ENCODE results near the gene FRK.
"Not testable (repeated sequence)": the region's sequence is repeated elsewhere in the genome, so short reads cannot be mapped to it uniquely, and the experiment has no call there.

The FRK gene, protein sequence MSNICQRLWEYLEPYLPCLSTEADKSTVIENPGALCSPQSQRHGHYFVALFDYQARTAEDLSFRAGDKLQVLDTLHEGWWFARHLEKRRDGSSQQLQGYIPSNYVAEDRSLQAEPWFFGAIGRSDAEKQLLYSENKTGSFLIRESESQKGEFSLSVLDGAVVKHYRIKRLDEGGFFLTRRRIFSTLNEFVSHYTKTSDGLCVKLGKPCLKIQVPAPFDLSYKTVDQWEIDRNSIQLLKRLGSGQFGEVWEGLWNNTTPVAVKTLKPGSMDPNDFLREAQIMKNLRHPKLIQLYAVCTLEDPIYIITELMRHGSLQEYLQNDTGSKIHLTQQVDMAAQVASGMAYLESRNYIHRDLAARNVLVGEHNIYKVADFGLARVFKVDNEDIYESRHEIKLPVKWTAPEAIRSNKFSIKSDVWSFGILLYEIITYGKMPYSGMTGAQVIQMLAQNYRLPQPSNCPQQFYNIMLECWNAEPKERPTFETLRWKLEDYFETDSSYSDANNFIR

DNA sequence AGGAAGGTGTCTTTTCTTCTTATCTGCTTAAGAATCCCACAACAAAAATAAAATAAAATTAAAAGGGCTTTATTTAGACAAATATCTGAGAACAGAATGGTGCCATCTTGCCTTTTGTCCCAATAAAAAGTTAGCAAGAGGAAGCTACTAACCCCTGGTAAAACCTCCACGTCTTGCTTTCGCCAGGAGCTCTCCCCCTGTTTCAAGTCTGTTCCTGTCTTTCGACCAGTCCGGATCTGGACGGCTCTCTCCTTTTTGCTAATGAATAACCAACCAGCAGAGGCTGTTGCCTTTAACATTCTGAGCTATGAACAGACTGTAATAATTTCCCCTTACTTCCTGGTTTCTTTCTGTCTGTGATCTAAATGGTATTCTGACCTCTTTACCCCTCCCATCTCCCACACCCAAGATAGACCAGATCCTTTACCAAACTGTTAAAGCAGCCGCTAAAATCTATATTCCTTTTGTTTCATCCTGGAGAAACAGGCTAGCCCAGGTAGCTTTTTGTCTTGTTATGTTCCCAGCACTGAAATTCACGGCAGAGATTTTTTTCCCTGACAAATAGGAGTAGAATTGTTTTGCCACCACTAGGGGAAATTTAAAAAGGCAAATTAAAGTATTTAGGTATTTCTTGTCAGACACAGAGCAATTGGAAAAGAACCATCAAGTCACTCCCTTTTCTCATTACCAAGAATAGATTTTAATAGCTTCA is at the start of gene FRK:
FRK (minus strand) TSS at position 320 of the 712 bp plus-strand sequence. CDS start 580 bp downstream, outside the sequence.
- DNase-seq, result no peak

DNA sequence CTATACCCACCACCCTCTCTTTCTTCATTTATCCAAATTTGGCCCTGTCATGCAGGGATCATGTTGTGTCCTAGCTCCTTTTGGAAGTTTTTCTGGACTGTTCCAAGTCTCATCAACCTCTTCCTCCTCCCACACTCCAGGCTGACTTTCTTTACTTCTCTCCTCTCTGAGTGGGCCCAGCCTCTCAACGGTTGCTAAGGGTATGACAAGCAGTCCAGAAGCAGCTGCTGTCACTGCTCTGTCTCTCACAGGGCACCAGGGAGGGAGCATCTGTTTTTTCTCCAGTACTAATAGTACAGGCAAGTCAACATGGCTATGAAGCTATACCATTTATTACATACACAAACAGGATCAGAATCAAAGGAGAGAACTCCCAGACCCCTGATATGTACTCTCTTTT is 48.1 kb upstream of the FRK start:
- DNase-seq, result no peak

DNA sequence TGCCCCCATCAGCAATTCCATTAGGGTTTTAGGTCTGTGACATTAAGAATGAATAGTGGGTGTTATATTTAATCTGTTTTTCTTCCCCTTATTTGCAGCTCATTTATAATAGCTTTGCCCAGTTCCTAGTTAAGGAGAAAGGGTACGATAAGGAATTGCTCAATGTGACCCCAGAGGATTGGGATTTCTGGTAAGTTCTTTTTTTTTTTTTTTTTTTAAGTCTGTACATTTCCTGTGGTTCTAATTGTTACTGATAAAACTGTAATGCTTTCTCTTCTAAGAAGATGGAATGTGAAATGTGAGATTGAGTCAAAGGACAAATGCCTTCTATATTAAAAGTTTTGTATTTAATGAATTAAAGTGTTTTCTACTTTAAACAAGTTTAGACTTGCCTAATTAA is 45.5 kb upstream of the FRK start:
- no peak for DNase-seq

DNA sequence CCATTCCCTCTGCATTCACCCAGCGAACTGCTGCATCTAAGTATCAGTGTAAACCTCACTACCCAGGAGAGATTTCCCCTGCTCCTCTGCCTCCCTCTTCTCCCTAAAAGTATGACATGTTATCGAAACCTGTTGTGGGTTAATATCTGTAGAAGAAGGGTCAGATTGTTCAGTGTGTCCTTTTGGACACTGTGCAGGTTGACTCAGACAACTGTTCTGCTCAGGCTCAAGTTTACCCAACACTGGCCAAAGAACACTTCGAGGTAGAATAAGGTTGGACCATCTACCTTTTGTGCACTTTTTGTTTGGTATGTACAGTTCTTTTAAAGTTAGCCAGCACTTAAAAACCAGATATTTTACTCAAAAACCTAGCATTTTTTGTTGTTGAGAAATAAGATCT is 44.6 kb upstream of the FRK start:
- DNase-seq, result no peak

DNA sequence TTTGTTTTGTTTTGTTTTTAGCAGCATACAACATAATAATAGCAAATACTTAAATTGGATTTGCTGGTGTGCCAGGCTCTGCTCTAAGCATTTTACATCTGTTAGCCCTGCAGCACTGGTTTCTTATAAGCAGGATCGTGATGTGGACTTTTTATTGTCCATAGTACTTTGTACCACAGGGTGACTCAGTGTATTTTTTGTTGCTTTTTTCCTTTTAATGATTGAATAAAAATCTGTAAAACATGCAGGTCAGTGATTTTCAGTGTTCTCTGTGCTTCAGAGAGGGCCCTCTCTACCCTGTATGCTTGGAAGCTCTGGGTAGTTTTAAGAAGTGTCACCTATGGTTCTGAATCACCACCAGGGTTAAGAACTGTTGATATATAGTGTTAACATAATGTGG is 43.9 kb upstream of the FRK start:
- DNase-seq, result no peak

DNA sequence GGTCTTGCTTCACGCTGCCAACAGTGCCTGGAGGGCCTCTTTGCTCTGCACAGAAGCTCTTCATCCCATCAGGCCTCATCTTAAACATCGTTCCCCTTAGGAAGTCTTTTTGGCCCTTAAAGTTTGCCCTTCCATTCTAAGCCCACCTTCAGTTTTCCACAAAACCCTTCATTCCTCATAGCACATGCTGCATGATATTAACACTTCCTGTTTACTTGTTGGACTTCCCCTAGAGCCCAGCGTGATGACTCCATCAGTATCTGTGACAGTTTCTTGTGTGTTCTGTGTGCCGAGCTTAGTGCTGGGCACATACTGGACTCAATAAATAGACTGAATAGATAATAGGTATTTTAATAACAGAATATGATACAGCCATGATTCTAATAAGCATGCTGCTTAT is 42.2 kb upstream of the FRK start:
- no peak for DNase-seq

DNA sequence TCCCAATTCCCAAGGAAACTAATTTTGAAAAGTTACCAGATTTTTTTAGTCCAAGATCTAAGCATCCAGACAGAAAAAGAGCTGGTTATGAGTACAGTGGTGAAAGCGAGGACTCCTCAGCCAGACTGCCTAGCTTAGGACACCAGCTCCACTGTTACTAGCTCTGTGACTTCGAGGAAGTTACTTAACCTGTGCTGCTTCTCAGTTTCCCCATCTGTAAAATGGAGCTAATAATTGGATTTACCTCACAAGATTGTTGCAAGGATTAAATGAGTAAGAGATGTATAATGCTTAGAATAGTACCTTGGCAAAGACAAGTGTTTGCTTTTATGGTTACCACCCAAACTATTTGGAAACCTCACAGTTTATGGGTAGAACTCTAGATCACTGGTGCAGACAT is 41.1 kb upstream of the FRK start:
- DNase-seq, result no peak

DNA sequence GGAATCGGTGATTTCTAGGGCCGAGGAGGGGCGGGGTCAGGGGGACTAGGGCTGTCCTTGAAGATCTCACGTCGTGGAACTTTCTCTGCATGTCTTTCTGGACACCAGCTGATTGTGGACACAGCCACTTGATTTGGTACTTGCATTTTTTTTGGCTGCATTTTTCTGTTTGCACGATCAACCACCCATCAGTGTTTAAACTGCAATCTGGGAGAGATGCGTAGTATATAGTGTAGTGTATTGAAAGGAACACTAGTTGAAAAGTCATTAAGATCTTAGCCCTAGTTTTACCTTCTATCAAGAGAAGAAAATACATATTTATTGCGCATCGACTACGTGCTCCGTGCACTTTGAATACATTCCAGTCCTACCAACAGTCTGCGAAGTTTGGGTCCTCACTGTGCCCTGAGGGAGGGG is 40.6 kb upstream of the FRK start:
- DNase-seq, result peak; percentile 82

DNA sequence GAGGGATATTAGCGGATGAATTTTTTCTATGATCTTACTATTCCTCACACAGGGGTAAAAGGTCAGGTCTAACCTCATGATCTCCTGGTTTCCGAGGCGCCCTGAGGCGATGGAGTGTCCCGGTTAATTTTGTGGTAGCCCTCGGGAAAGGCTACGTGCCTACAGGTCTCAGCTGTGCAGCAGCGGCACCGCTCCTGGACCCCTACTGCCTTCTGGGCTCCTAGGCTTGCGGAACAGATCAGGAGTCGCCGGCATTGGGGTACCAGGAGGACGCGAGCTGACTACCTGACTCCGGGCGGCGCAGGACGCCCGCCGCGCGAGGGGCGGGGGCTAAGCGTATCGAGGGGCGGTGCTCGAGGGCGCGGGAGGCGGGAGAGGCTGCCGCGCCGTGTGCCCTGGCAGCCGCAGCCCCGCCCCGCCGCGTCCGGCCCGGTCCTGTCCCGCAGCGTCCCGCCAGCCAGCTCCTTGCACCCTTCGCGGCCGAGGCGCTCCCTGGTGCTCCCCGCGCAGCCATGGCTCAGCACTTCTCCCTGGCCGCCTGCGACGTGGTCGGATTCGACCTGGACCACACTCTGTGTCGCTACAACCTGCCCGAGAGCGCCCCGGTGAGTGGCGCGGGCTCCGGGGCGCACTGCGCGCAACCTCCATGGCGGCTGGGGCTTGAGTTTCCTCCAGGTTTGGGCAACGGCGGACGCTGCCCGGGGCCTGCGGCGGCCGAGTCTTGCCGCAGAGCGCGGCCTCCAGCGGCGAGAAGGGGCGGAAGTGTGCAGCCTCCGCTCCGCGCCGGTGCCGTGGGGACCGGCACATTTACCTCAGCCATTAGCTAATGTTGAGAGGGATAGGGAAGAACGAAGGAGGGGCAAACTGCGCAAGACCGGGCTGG is 40.0 kb upstream of the FRK start, which contains the start of gene NT5DC1:
NT5DC1 (plus strand) TSS at position 435 of the 883 bp plus-strand sequence; CDS start at position 513, 78 bp downstream.
- peak; percentile 90 for DNase-seq

DNA sequence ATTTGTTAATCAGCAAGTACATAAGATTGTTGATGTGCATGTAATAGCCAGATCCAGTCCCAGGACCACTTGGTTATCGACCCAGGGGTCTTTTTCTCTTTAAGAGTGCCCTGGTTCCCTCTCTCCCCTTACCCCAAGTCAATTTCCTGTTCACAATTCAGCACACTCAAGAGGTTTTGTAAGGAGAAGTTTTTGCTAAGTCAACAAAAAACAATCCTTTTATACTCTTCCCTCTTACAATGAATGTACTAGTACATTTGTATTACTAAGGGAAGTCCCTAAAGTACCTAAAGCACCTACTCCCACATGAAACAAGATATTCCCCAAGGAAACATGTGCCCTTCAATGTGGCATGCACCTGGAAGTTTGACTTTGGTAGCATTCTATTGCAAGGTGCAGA is 38.3 kb upstream of the FRK start:
- no peak for DNase-seq

DNA sequence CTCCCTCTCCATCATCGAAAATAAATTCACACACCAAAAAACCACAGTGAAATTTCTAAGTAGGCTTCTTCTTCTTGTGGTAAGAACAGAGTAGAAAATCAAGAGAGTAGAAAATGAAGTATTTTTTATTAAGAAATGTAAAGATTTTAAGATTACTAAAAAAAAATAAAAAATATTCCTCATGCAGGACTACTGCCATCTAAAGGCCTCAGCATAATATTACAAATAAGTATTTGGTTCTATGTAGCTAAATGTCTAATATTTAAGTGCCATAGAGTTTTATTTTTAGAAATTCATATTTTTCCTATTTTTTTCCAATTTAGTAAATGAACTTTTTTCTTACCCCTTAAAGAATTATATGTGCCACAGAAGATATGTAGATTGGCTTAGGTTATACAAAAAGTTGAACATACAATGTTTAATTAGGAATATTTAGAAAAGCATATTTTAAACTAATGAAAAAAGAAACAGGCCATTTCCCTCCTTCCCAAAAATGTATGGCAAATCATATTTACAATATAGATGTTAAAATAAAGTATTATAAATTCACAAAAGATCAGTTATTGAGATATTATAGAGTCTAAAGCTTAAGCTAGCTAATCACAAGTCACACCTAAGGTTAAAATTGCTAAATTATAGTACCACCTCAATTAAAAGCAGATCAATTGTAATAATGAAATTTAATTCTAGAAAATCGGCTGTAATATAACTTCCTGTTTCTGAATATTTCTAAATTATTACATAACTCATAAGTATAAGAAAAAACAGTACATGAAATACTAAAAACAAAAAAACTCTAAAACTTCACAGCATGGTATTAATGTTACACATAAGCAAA is 36.5 kb upstream of the FRK start:
- no peak for DNase-seq

DNA sequence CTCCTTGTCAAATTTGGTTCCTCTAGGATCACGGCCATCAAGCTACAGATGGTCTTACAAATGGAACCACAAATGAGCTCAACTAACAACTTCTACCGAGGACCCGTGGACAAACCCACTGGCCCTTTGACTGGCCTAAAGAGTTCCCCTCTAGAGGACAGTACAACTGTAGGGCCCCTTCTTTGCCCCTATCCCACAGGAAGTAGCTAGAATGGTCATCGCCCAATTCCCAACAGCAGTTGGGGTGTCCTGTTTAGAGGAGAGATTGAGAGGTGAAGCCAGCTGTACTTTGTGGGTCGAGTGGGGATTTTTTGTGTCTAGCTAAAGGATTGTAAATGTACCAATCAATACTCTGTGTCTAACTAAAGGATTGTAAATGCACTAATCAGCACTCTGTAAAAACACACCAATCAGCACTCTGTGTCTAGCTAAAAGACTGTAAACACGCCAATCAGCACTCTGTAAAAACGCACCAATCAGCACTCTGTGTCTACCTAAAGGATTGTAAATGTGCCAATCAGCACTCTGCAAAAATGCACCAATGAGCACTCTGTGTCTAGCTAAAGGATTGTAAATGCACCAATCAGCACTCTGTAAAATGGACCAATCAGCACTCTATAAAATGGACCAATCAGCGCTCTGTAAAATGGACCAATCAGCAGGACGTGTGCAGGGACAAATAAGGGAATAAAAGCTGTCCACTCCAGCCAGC is 35.5 kb upstream of the FRK start:
- not testable (repeated sequence) for DNase-seq

DNA sequence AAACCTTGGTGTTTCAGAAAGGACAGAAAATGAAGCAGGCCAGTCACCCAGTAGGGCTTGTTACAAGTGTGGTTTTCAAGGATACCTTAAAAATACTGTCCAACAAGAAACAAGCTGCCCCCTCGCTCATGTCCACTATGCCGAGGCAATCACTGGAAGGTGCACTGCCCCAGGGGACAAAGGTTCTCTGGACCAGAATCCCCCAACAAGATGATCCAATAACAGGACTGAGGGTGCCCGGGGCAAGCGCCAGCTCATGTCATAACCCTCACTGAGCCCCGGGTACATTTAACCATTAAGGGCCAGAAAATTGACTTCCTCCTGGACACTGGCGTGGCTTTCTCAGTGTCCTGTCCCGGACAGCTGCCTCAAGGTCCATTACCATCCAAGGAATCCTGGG is 33.4 kb upstream of the FRK start:
- no peak for DNase-seq

DNA sequence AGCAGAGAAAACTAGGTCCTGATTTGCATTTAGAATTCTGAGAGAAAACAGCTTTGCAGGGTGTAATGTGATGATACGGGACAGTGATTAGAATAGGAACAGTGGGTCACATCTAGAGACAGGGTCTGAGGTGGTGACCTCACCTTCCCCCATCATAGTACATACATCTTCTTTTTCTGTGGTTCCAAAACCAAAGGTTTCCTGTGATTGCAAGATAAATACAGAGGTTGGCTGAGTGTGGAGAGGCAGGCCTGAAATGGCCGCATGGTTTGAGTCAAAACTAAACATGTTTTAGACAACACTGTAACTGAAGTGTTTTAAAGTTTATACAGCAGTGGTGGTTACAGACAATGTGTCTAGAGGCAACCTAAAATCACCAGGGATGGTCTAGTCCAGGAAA is 29.6 kb upstream of the FRK start:
- DNase-seq, result no peak

DNA sequence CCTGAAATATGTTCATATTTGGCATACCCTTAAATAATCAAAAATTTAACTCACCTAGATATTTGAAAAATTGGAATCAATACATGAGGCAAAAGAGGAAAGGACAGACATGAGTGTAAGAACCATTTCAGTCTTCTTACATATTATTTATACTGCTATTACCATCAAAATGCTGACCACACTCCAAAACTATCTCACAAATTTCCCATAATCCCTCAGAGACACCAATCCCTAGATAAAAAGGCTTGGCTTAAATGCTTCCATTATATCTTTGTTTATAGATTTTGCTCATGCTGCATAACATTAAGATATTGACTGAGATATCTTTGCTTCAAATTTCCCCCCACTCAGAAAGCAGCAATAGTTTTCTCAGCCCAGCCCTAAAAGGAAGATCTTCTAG is 28.3 kb upstream of the FRK start:
- DNase-seq, result no peak

DNA sequence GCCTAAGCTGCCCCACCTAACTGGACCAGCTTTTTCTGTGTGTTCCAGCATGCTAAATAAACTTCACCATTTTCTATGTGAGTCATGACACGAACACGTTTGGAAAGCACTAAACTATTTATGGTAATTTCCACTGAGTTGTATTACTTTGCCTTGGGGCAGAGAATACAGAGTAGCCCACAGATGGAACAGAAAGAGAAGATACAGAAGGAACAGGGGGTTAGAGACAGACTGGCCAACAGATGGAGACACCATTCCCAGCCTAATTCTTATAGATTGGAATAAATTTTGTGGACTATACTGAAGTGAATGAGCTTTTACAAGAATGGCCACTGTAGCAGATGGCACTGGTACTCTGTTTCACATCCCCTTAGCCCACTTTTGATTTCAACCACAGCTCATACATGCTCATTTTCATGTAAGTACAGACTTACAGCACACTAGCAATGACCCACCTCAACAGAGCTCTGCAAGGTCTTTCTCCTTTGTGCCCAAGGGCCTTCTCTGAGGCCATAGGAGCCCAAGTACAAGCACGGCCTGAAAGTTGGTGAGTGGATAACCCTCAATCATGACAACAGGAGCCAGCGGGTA is 26.8 kb upstream of the FRK start:
- no peak for DNase-seq

DNA sequence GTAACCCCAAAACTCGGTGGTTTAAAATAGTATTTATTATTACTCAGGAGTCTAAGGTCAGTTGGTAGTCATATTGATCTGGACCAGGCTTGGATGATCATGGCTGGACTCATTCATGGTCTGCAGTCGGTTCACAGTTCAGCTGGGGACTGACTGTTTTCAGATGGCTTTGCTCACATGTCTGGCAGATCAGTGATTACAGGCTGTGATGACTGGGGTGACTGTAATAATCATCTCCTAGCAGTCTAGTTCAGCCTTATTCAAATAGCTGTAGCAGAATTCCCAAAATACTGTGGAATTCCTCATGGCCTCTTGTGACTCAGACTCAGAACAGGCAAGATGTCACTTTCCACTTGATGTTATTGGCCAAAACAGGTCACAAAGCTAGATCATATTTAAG is 23.6 kb upstream of the FRK start:
- DNase-seq, result no peak

DNA sequence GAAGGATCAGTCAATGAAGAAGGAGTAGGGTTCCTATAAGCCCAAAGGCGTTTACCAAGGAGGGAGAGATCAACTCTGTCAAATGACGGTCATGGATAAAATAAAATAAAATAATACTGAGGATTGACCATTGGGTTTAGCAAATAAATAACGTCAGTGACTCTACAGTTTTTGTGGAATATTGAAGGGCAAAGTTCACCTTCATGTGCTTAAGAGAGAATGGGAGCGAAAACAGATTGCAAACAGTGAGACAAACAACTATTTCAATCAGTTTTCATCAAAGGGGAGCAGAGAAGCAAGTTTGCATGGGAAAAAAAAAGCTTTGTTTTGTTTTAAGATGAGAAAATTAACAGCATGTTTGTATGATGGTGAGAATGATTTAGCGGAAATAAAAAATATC is 22.4 kb upstream of the FRK start:
- no peak for DNase-seq

DNA sequence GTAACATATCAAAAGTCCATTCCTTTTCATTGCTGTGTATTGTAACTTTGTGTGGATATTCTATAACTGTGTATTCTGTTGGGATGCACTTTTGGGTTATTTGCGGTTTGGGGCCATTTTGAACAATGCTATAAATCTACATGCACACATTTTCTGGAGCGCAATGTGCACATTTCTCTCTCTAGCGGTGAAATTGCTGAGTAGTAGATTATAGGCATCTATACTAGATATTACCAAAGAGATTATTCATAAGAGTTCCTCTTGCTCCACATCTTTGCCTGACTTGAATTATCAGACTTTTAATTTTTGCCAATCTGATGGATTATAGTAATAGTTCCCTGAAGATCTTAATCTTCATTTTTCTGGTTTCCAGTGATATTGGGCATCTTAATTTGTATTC is 18.3 kb upstream of the FRK start:
- no peak for DNase-seq

DNA sequence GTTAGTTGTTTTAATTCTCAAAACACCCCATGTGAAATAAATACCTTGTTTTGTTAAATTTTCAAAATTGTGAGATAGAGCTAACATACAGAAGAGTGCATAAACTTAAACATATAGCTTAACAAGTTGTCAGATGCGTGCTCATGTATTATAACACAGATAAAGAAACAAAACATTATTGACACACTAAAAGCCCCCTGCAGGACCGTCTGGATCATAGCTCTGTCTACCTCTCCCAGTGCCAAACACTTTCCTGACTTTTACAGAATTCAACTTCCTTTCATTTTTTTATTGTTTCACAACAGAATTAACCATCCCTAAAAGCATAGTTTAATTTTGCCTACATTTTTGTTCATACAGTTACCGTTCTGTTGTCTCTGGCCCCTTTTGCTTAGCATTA is 17.8 kb upstream of the FRK start:
- DNase-seq, result no peak

DNA sequence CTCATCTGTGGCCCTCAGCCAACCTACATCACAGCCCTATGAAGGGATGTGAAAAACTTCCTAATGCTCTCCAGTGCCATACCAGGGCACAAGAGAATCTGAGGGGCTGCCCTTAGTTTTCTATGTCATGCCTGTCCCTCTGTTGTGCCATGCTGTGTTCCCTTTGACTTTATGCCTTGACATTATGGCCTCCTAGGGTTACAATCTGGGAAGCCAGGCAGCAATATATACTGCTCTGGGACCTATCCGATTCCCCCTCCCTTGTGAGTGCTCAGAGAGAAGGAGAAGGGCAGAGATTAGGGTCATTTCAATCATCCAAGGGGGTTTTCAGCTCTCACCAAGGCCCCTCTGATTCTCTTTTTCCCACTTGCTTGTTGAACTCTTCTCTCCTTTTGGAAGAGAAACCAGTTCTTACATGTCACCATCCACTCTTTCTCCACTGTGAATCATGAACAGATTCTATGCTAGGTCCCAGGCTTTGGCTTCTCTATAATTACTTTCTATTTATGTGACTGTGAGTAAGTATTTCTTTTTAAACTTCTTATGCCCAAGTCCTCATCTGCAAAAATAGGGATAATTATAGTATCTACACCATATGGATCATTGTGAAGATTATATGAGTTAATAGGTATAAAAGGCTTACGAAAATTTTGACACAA is 14.2 kb upstream of the FRK start:
- no peak for DNase-seq

Data from activated CD4-positive, alpha-beta T cell treated with anti-CD3 and anti-CD28 coated beads for 48 hours (primary cell).